GM19395 (cell line): ENCODE data around the gene KRTAP22-1.

ENCODE experiments used
- ATAC-seq: cut with Tn5 transposase; IDR thresholded peaks from one replicate; pipeline ENCODE4 v1.9.1; 2021; ENCODE audit warnings: mild to moderate bottlenecking, moderate library complexity; ENCODE audit not compliant: unreplicated experiment

The KRTAP22-1 gene

DNA sequence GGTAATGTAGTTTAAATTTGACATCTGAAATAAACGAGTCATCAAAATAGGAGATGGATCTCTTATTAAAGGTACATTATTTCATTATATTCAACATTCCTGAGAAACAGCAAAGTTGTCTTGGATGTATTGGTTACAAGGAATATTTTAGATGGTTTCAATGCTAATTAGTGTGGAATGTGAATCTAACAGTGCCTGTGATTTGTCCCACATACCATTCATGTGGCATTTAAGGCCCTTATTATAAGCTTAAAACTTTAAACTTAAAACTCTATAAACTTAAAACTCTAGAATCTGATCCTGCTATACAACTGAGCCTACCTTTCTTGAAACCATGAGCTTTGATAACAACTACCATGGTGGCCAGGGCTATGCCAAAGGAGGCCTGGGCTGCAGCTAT lies at the start of gene KRTAP22-1:
Gene KRTAP22-1, plus strand, starts transcription at position 301 of the 400 bp plus-strand sequence.
- no peak for ATAC-seq

DNA sequence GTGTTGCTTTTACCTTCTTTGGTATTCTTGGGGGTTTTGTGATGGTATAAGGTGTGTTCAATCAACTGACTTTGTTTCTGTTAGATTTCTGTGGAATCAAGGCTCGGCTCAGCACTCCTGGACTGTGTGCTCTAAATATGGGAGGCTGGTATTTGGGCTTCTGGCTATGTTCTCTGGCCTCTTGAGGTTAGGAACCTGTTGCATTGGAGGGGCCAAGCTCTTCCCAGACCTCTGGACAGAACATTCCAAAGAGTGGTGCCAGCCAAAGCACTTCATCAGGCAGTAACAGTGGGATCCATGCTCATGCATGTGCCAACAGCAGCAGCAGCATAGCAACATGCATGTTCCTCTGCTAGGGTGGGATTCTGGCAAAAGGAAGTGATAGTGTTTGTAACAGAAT lies 48.1 kb upstream of the KRTAP22-1 start:
- ATAC-seq: no peak

DNA sequence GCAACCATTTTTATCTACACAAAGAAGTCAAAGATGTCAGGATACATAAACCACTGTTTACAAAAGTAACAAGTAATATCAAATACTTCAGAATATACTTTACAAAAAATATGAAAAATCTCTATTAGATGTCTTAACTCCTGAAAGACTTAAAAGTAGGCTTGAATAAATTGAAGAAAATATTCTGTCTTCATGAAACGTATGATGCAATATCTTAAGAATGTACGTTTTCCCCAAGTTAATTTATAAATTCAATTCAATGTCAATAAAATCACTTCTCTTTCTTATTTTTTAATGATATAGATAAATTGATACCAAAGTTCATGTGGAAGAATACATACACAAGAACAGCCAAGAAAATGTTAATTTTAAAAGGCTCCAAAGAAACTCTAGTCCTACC lies 45.8 kb upstream of the KRTAP22-1 start:
- no peak for ATAC-seq

DNA sequence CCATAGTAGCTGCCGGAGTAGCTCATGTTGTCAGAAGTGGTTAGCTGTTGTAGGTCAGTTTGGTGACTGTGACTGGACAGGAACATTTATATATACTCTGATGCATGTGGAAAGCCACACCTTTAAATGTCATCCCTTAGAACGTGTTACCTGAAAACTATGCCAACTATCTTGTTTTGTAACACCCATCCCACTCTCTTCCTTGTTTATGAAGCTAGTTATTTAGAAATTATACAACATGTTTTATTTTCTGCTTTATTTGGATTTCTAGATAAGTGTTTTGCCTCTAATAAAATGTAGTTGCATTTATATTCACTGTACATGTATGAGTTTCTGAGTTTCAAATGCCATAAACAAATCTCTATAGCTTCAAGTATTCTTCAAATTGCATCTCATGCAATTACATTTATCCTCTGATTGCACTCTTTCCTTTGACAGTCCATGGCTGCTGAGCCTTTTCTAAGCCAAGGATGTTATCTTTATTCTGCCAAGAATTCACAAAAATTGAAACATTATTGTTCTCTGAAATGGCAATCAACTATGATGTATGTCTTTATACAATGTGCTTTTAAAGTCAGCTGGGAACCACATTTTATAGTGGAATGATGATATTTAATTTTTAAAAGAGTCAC lies 39.5 kb upstream of the KRTAP22-1 start, which contains the start of gene KRTAP19-7:
Gene KRTAP19-7, minus strand, starts transcription at position 51 of the 632 bp plus-strand sequence. Its CDS starts 25 bp downstream, at position 26.
- no peak for ATAC-seq

DNA sequence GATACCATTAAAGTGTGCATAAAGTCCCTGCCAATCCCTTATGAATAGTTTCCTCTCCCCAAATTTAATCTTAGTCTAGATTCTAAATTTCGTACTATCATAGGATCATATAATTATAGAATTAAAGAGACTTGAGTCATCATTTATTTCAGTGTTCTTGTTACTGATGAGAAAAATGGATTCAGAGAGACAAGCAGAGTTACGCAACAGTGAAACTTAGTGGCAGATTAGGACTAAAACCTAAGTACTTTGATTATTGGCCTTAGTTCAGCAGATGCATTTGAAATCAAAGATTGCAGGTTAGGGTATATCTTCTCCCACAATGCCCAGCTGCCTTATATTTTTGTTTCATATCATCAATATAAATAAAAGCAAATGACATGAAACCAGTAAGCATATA lies 38.9 kb upstream of the KRTAP22-1 start:
- ATAC-seq: no peak

DNA sequence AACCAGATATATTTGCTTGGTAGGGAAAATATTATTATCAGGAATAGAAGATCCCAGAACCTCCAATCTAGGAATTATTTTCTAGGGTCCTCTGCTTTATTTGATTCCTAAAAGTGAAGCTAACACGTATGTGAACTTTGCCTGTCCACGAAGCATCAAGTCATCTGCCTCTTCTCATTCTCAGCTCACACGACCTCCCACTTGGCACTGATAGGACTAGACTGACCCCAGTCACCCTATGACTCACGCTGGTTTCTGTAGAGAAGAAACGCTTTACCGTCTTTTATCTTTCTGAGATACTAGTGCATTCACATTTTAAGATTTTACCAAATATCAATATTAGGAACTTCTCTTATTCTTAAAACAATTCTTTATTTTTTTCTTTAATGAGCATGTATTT lies 37.8 kb upstream of the KRTAP22-1 start:
- no peak for ATAC-seq

DNA sequence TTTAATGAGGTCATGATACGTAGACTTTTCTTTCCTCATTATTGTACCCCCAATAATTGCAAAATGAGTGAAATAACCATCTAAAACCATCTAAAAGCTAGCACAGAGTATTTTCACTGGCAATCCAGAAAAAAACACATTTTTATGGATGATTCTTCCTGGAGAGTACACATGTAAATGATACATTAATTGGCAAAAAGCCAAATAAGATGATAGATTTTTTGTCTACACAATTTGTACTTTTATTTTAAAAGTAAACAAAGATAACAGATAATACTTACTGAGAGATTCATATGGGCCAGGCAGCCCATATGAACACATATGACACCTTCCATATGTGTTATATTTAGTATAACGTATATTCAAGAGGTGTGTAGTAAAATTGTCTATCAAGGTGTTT lies 37.3 kb upstream of the KRTAP22-1 start:
- no peak for ATAC-seq

DNA sequence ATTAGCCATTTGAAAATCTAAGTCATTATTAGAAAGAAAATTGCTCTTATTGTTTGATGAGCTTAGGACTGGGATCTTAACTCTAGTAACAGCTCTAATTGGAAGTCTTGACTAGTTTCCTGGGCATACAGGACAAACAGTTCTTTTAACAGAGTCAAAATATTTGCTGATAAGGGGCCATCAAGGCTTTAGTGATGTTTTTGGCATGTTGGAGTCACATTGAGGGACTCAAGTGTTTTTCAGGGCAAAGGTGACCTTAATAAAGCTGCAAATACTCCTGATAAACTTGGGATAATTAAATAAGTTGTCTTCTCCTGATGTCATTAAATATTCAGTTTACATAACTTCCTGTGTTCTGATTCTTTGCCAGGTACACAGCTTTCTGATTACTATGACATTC lies 33.3 kb upstream of the KRTAP22-1 start:
- ATAC-seq: no peak

DNA sequence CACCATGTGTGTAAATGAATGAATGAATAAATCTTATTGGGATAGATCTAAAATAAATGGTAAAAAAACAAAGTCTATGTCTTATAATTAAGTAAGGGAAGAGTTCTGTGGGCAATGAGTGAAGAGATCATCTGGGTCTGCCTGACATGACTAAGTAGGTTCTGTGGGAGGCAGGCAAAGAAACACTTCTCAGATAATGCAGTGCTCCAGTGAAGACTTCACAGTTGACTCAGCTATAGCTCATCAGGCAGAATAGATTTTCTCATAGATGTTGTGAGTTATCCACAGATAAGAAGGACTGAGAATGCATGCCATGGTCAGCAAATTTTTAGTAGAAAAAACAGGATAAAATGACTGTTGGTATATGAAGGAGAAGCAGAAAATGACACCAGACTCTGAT lies 23.1 kb upstream of the KRTAP22-1 start:
- no peak for ATAC-seq

DNA sequence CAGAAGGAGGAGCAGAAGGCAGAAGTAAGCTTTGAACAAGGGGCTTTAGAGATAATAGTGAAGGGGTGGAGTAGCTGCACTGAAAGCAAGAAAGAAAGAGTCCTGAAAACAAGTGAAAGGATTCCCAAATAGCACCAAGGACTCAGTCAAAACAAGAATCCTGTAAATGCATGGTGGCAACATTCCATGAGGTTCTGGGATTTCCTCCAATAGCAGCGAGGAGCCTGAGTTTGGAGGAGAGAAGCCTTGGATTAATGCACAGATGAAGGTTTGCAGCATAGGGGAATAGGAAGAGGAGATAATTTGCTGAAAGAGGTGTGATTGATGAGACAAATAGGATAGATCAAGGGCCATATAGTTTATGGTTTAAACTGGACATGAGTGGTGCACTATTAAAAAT lies 21.5 kb upstream of the KRTAP22-1 start:
- ATAC-seq: no peak

DNA sequence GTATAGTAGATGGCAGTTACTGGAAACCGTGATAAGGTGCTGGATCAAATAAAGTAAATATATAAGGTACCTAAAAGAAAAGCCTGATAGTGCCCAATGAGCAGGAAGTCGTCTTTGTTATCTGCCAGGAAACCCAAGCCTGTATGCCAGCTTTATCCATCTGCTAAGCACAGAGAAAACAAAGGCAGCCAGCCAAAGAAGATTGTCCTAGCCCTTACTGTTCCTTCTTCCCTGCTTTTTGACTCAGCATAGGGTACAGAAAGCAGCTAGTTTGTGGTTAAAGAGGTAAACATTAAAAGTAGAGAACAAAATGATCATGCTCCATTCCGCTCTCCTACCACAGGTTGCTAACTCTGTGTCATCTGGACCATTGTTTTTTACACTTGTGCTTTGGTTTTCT lies 20.8 kb upstream of the KRTAP22-1 start:
- no peak for ATAC-seq

DNA sequence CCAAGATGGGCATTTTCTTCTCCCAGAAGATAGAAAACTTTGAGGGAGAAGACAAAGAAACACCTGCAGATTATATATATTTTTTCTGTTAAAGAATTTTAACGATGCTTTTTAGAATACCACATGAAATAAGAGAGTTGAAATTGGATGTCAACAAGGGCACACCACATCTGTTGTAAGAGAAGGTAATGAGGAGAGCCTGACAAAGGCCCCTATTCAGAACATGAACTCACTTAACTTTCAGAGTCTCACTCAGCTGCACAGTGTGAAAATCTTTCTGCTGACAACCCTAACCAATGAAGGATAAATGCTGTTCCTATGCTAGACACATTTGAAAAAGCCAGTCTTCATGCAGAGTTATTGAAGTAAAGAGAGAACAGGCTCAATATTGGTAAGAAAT lies 18.0 kb upstream of the KRTAP22-1 start:
- ATAC-seq: no peak

DNA sequence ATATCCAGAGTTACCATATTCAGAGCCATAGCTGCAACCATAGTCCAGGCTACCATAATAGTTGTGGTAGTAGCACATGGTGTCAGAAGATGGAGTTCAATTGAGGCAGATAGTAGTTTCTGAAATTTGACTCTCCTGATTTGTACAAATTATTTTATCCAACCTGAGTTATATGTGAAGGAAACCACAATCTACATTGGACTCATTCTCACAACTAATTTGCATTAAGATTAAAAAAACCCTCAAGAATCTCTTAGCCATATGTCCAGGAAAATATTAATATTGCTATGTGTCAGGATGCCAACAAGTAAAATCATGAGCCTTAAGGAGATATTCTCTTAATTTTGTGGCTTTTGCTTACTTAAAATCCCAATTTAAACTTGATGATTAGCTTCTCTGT lies 10.6 kb upstream of the KRTAP22-1 start, which contains the start of gene KRTAP22-2:
Gene KRTAP22-2, minus strand, starts transcription at position 101 of the 400 bp plus-strand sequence.
- ATAC-seq: no peak

DNA sequence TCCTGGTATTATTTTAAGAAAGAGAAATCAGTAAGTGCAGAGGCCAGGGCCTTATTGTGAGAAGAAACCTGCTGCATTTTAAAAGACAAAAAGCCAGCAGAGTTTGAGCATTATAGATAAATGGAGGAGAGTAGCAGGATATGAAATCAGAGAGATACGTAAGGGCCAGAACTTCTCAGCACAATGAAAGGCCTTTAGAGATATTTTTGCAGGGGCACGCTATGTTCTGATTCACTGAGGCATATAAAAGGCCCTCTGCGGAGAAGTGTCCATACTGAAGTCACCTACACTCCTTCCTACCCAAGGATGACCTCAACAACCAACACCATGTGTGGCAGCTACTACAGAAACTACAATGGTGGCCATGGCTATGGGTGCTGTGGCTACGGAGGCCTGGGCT lies 8.7 kb upstream of the KRTAP22-1 start, which contains the start of gene KRTAP6-3:
Gene KRTAP6-3, plus strand, starts transcription at position 301 of the 400 bp plus-strand sequence. Its CDS starts 6 bp downstream, at position 307.
- ATAC-seq: no peak

DNA sequence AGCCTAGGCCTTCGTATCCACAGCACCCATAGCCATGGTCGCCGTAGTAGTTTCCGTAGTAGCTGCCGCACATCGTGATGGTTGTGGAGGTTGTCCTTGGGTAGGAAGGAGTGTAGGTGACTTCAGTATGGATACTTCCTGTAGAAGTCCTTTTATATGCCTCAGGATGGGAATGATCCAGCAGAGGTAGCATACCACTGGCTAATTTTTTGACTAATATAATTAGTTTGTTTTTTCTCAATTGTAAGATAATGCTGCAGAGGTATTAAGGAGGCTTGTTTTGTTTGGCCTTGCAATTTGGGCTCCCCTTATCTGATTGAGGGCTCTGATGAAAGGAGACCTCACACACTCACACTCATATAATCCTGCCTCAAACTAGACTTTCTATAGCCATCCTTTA lies 2.1 kb upstream of the KRTAP22-1 start, which contains the start of gene KRTAP6-2:
Gene KRTAP6-2, minus strand, starts transcription at position 101 of the 400 bp plus-strand sequence. Its CDS starts 28 bp downstream, at position 73.
- ATAC-seq: no peak

DNA sequence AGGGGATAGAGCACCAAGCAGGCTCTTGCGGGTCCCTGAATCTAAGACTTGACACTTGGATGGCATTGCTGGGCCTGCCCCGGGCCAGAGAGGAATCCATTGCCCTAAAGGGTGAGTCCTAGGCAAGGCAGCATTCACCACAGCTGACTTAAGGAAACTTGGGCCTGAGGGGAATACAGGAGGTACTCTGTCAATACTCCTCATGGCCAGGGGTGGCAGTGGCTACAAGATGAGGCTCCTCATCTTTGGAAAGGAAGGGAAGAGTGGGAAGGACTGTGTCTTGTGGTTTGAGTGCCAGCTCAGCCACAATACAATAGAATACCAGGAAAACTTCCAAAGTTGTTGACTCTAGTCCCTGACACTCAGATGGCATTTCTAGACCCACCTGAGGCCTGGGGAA lies 5.1 kb downstream of the KRTAP22-1 start:
- ATAC-seq: no peak

DNA sequence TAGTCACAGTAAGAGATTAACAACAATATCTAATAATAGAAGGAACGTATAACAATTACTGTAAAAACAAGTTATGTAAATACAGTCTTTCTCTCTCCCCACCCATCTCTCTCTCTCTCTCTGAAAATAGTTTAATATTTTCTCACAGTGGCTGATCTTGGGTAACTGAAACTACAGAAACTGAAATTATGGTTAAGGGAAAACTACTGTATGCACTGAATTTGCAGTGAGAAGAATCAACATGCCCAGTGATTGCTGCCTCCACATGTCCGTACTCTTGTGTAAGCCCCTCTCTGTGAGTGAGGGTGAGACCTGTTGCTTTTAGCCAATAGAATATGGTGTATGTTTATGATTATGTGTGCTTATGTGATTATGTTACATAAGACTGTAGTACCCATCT lies 11.2 kb downstream of the KRTAP22-1 start:
- no peak for ATAC-seq

DNA sequence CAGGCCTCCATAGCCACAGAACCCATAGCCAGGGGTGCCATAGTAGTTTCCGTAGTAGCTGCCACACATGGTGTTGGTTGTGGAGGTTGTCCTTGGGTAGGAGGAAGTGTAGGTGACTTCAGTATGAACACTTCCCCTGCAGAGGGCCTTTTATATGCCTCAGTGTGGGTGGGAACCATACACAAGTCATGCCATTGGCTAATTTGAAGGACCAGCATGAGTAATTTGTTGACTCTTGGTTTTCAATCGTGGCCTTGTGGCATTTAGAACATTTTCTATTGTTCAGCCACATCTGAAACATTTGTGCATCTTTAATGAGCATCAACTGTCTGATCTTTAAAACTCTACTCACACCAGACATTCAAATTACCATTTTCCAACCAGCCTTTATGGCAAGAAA lies 12.9 kb downstream of the KRTAP22-1 start, which contains the start of gene KRTAP6-1:
Gene KRTAP6-1, minus strand, starts transcription at position 95 of the 400 bp plus-strand sequence. Its CDS starts 26 bp downstream, at position 69.
- ATAC-seq: no peak

DNA sequence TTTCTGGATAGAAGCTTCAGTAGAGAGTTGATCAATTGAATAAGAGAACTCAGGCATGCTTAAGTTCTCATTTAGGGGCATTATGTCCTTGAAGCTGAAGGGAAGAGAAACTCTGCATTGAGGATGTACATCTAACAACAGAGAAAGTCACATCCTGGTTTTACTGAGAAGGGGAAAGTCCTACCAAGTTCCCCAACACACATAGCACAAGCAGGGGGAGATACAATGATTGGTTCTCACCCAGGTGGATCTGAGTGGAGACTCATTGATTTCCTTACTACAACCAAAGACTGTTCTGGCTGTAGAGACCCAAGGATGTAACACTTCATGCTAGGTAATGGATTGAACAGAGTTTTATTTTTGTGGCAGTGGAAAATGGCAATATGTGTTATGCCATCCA lies 14.3 kb downstream of the KRTAP22-1 start:
- no peak for ATAC-seq

DNA sequence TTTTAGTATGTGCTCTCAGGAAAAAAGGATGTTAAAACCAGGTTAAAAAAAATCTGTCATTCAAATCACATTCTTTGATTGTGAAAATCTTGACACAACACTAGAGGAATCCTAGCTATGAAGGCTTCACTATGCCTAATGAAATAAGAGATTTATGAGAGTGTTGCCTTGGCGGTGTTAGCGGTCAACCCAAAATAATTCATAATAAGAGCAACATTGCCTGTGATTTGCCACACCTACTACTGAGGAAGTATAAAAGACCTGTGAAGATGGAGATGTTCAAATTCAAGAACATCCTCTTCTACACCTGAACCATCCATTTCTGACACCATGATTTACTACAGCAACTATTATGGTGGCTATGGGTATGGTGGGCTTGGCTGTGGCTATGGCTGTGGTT lies 15.2 kb downstream of the KRTAP22-1 start, which contains the start of gene KRTAP20-1:
Gene KRTAP20-1, plus strand, starts transcription at position 301 of the 400 bp plus-strand sequence. Its CDS starts 30 bp downstream, at position 331.
- ATAC-seq: no peak

DNA sequence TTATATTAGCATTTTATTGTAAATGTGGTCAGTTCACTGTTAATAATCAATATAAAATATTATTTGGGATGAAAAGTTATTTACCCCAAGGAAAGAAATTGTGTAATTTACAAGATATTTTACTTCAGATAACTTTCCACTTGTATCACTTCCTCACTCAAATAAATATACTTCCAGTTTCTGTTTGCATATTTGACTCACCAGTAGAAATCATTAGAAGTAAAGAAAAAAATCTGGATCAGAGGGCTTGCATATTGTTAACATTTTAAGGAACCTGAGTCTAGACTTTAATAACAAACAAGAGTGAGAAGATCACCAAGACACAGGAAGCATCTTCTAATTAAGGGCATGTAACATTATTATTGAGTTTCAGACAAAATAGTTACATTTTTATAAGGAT lies 19.2 kb downstream of the KRTAP22-1 start:
- no peak for ATAC-seq

DNA sequence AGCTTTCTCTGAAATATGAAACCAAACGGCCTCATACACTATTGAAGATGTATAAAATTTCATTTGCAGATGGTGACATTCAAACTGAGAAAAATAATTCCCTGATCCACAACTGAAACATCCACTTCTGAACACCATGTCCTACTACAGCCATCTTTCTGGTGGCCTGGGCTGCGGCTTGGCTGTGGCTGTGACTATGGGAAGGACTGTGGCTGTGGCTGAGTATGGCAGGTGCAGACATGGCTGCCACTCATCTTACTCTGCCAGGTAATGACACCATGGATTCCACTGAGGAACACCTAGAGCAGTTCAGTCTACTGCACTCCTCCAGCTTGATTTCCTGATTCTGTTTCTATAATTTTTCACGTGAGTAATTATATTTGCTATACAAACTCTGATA lies 19.6 kb downstream of the KRTAP22-1 start, which contains the start of gene KRTAP20-4:
Gene KRTAP20-4, plus strand, starts transcription at position 106 of the 400 bp plus-strand sequence.
- ATAC-seq: no peak
